GM18505 (cell line): Measurements from ENCODE around the gene SLC37A3.

Experiments used
- ATAC-seq: cut with Tn5 transposase; IDR thresholded peaks from one replicate; pipeline ENCODE4 v1.9.1; 2021; ENCODE audit not compliant: unreplicated experiment
- POLR2A ChIP-seq: IDR thresholded peaks from 4 replicates; pipeline ENCODE4 v1.6.1; 2011; ENCODE audit warnings: borderline replicate concordance; ENCODE audit not compliant: insufficient read depth, insufficient read length; ENCODE audit errors: extremely low read depth

Gene SLC37A3

GRCh38 chr7:140300243-140301136 is 97.8 kb downstream of the SLC37A3 start:
- TF ChIP-seq POLR2A: no peak
- no peak for ATAC-seq

- TF ChIP-seq POLR2A: no peak
- ATAC-seq: no peak
Measured at GRCh38 chr7:140298213-140298612, 100.1 kb downstream of the SLC37A3 start.

- TF ChIP-seq POLR2A: no peak
- no peak for ATAC-seq
Measured at GRCh38 chr7:140297192-140297591, 101.1 kb downstream of the SLC37A3 start.

GRCh38 chr7:140295224-140295738 is 103.0 kb downstream of the SLC37A3 start:
- ATAC-seq: no peak
- TF ChIP-seq POLR2A: no peak

- ATAC-seq: no peak
- no peak for TF ChIP-seq POLR2A
Measured at GRCh38 chr7:140294454-140294853, 103.9 kb downstream of the SLC37A3 start.

GRCh38 chr7:140292438-140292837 is 105.9 kb downstream of the SLC37A3 start:
- no peak for ATAC-seq
- TF ChIP-seq POLR2A: no peak

GRCh38 chr7:140289804-140290203 is 108.5 kb downstream of the SLC37A3 start:
- no peak for TF ChIP-seq POLR2A
- ATAC-seq: no peak

- ATAC-seq: no peak
- no peak for TF ChIP-seq POLR2A
Measured at GRCh38 chr7:140287988-140288387, 110.3 kb downstream of the SLC37A3 start.

- ATAC-seq: no peak
- no peak for TF ChIP-seq POLR2A
Measured at GRCh38 chr7:140285938-140286337, 112.4 kb downstream of the SLC37A3 start.

GRCh38 chr7:140284062-140284461 is 114.3 kb downstream of the SLC37A3 start:
- TF ChIP-seq POLR2A: no peak
- ATAC-seq: no peak
